PC-9 (cell line): ENCODE data around the gene VWA5A. TPM values are rescaled to one million over a fixed set of nuclear protein-coding genes. Genes with fewer than 3 reads are reported as not detected.

Experiments
- BruUV-seq: library from RNA; stranded (reverse); fragments of 400-500 nt; replicated peaks from 2 replicates; lab custom pipeline; 2021; lab: Mats Ljungman, UMichigan
- CTCF ChIA-PET: fragments of 300-600 bp; sonication (Branson Sonifier 250); formaldehyde crosslinking; loops from one replicate; lab custom pipeline; 2022; ENCODE audit warnings: antibody characterized with exemption; lab: Charles Lee
- POLR2A ChIA-PET: fragments of 300-600 bp; sonication (Branson Sonifier 250); formaldehyde crosslinking; loops from one replicate; lab custom pipeline; 2022; ENCODE audit warnings: antibody characterized with exemption; ENCODE audit not compliant: unreplicated experiment; lab: Charles Lee
- DNase-seq, 2 experiments: peaks; one replicate each; pipeline versions ENCODE4 v3.0.0 to v3.0.0-alpha.2; 2015 to 2022; ENCODE audit warnings: mixed read lengths in 1 of 2
- H2AFZ ChIP-seq: fragments of 200-600 bp; sonication (generic); 2 replicates; pipeline ENCODE4 v1.8.1; 2017; ENCODE audit warnings: antibody characterized with exemption
- H3F3A ChIP-seq: fragments of 200-600 bp; sonication (generic); 2 replicates; pipeline ENCODE4 v1.8.1; 2017; ENCODE audit warnings: antibody characterized with exemption, mild to moderate bottlenecking, low read depth; ENCODE audit not compliant: insufficient read depth
- H3K27ac ChIP-seq: fragments of 200-600 bp; sonication (generic); 2 replicates; pipeline ENCODE4 v1.6.1; 2016; ENCODE audit warnings: mixed run types
- H3K27me3 ChIP-seq: fragments of 200-600 bp; sonication (generic); 2 replicates; pipeline ENCODE4 v1.6.1; 2016; ENCODE audit warnings: low read depth, mixed run types; ENCODE audit not compliant: insufficient read depth
- H3K36me3 ChIP-seq: fragments of 200-600 bp; sonication (generic); 2 replicates; pipeline ENCODE4 v1.6.1; 2016; ENCODE audit warnings: low read depth, mixed run types
- H3K4me1 ChIP-seq: fragments of 200-600 bp; sonication (generic); replicated peaks from 2 replicates; pipeline ENCODE4 v1.6.1; 2016; ENCODE audit warnings: mixed run types; ENCODE audit not compliant: insufficient read depth
- H3K4me2 ChIP-seq: fragments of 200-600 bp; sonication (generic); 2 replicates; pipeline ENCODE4 v1.6.1; 2017; ENCODE audit warnings: mixed run types
- H3K4me3 ChIP-seq: fragments of 200-600 bp; sonication (generic); 2 replicates; pipeline ENCODE4 v1.6.1; 2016; ENCODE audit warnings: mixed run types
- H3K79me2 ChIP-seq: fragments of 200-600 bp; sonication (generic); 2 replicates; pipeline ENCODE4 v1.6.1; 2017; ENCODE audit warnings: low read depth, mixed run types
- H3K9me2 ChIP-seq: fragments of 200-600 bp; sonication (generic); 2 replicates; pipeline ENCODE4 v1.8.1; 2017; ENCODE audit warnings: mild to moderate bottlenecking; ENCODE audit not compliant: insufficient read depth
- H3K9me3 ChIP-seq: fragments of 200-600 bp; sonication (generic); 2 replicates; pipeline ENCODE4 v1.8.1; 2016; ENCODE audit warnings: low read depth; ENCODE audit not compliant: insufficient read depth
- H4K20me1 ChIP-seq: fragments of 200-600 bp; sonication (generic); 2 replicates; pipeline ENCODE4 v1.8.1; 2017; ENCODE audit not compliant: insufficient read depth
- EZH2 ChIP-seq: fragments of 200-600 bp; sonication (generic); IDR thresholded peaks from 2 replicates; pipeline ENCODE4 v1.8.0; 2017; ENCODE audit warnings: antibody characterized with exemption, low read depth
- intact Hi-C: fragments of 100-400 bp; cut with micrococcal nuclease; formaldehyde crosslinking; loops from one replicate; pipeline ENCODE4 v1.10.0; 2022; ENCODE audit not compliant: unreplicated experiment
- total RNA-seq: library from RNA; stranded (reverse); gene quantifications from 2 replicates; pipeline ENCODE4 v1.2.3, GENCODE V29; 2021
- TF ChIP-seq, protein P1 (sequence below): fragments of 200-600 bp; sonication (generic); conservative IDR thresholded peaks from 2 replicates; pipeline ENCODE4 v1.6.1; 2017; ENCODE audit warnings: mixed run types, antibody characterized with exemption, mild to moderate bottlenecking, moderate library complexity

The VWA5A gene
- total RNA-seq, 1 experiment from 2014 or later: 2.7 TPM

DNA sequence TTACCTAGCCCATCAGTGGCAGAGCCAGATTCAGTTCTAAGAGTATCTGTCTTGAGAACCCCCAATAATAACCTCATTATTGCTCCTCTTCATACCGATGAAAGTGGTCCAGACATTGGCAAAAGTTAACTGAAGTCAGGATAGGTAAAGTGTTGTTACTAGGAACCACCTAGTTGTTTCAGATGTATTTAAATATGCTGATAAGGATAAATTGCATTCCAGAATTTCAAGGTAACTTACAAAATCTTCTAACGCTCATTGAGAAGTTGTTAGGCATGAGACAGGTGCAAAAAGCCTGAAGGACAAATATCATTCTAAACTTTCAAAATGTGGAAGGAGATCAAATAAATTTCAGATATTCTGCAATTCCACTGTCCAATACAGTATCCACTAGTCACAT, 27.8 kb downstream of the VWA5A start:
- Histone ChIP-seq H3K27ac (no peak overlapping the region), H3F3A (no peaks in the 10 kb centered on the region), H2AFZ (no peak overlapping the region), H3K9me2 (no peaks in the 10 kb centered on the region), H3K4me1 (no peaks in the 10 kb centered on the region), H4K20me1 (no peaks in the 10 kb centered on the region), H3K4me3 (no peak overlapping the region), H3K27me3 (no peaks in the 10 kb centered on the region), H3K79me2 (no peaks in the 10 kb centered on the region), H3K9me3 (no peaks in the 10 kb centered on the region), H3K36me3 (no peaks in the 10 kb centered on the region), H3K4me2 (no peak overlapping the region)
- ChIA-PET POLR2A (no interaction called here), CTCF (no interaction called here)
- no peak for TF ChIP-seq EZH2
- TF ChIP-seq, protein P1, sequence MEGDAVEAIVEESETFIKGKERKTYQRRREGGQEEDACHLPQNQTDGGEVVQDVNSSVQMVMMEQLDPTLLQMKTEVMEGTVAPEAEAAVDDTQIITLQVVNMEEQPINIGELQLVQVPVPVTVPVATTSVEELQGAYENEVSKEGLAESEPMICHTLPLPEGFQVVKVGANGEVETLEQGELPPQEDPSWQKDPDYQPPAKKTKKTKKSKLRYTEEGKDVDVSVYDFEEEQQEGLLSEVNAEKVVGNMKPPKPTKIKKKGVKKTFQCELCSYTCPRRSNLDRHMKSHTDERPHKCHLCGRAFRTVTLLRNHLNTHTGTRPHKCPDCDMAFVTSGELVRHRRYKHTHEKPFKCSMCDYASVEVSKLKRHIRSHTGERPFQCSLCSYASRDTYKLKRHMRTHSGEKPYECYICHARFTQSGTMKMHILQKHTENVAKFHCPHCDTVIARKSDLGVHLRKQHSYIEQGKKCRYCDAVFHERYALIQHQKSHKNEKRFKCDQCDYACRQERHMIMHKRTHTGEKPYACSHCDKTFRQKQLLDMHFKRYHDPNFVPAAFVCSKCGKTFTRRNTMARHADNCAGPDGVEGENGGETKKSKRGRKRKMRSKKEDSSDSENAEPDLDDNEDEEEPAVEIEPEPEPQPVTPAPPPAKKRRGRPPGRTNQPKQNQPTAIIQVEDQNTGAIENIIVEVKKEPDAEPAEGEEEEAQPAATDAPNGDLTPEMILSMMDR: no peak
- intact Hi-C loops: no loop called here
- no peak for DNase-seq
- no TSS peak for BruUV-seq

DNA sequence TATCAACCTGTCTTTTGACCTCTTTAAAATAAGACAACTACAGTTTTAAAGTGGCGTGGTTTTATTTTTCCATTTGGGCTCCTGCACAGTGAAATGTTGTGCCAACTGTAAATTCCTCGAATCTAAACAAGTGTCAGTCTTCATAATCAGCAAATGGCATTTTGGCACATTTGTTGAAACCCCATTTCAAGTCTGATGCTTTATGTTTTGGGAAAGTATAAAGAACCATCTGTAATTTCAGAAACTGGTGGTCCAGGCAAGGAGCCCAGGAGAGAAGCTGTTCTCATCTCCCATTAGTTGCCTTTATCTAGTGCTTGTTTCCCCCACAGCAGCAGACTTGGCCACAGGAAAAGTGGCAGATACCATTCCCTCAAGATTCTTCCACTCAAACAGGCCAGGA, 32.7 kb downstream of the VWA5A start:
- BruUV-seq: no TSS peak
- Histone ChIP-seq H3F3A (no peaks in the 10 kb centered on the region), H4K20me1 (no peaks in the 10 kb centered on the region), H3K36me3 (no peaks in the 10 kb centered on the region), H3K79me2 (no peaks in the 10 kb centered on the region), H3K4me3 (no peak overlapping the region), H2AFZ (no peak overlapping the region), H3K27ac (no peak overlapping the region), H3K4me2 (no peak overlapping the region), H3K27me3 (no peaks in the 10 kb centered on the region), H3K9me3 (no peaks in the 10 kb centered on the region), H3K9me2 (no peaks in the 10 kb centered on the region), H3K4me1 (no peaks in the 10 kb centered on the region)
- TF ChIP-seq, protein P1: no peak
- no peak for TF ChIP-seq EZH2
- CTCF ChIA-PET: no interaction called here
- intact Hi-C loops: no loop called here
- POLR2A ChIA-PET: no interaction called here
- DNase-seq: no peak

DNA sequence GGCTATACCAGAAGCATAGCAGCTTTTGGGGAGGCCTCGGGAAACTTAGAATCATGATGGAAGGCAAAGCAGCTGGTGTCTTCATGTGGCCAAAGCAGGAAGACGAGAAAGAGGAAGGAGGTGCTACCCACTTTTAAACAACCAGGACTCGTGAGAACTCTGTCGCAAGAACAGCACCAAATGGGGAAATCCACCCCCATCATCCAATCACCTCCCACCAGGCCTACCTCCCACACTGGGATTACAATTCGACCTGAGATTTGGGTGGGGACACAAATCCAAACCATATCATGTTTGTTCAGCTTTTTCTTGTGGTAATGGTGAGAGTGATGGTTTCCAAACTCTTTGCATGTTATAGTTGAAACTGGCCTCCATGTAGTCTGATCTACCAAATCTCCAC, 35.4 kb downstream of the VWA5A start:
- CTCF ChIA-PET: no interaction called here
- no peak overlapping the region for H3K27ac ChIP-seq

More for the DNA sequence above, 35.4 kb downstream of the VWA5A start:
- Histone ChIP-seq H3K9me2 (no peaks in the 10 kb centered on the region), H4K20me1 (no peaks in the 10 kb centered on the region), H3K9me3 (no peaks in the 10 kb centered on the region), H3K4me3 (no peak overlapping the region), H3K4me2 (no peak overlapping the region), H3K27me3 (no peaks in the 10 kb centered on the region), H3F3A (no peaks in the 10 kb centered on the region), H3K4me1 (no peaks in the 10 kb centered on the region), H2AFZ (no peak overlapping the region), H3K79me2 (no peaks in the 10 kb centered on the region), H3K36me3 (no peaks in the 10 kb centered on the region)
- POLR2A ChIA-PET: no interaction called here
- DNase-seq: no peak
- intact Hi-C loops: no loop called here
- no peak for TF ChIP-seq EZH2
- TF ChIP-seq, protein P1: no peak
- no TSS peak for BruUV-seq
